B cell (primary cell): Measurements from ENCODE around the gene SLC25A51.

Experiments
- CTCF ChIP-seq: fragments of 200-600 bp; IDR thresholded peaks from one replicate; pipeline ENCODE4 v1.8.0; 2022; ENCODE audit warnings: antibody characterized with exemption, mild to moderate bottlenecking
- EZH2 ChIP-seq: IDR thresholded peaks from 2 replicates; pipeline ENCODE4 v1.6.1; 2012; ENCODE audit warnings: borderline replicate concordance, low read depth, mild to moderate bottlenecking, moderate library complexity, low read length; ENCODE audit not compliant: insufficient read depth, poor library complexity, severe bottlenecking

- TF ChIP-seq CTCF: no peak
- no peak for TF ChIP-seq EZH2
These were observed 35.7 kb upstream of the SLC25A51 start for GRCh38 chr9:37939575-37940095.
